ENCODE data around the gene MXD1. TPM values are rescaled to one million over a fixed set of nuclear protein-coding genes. Genes with fewer than 3 reads are reported as not detected.

The MXD1 gene
- total RNA-seq, 2 donors from 2014 or later, result 0.73 to 5.5 TPM

DNA sequence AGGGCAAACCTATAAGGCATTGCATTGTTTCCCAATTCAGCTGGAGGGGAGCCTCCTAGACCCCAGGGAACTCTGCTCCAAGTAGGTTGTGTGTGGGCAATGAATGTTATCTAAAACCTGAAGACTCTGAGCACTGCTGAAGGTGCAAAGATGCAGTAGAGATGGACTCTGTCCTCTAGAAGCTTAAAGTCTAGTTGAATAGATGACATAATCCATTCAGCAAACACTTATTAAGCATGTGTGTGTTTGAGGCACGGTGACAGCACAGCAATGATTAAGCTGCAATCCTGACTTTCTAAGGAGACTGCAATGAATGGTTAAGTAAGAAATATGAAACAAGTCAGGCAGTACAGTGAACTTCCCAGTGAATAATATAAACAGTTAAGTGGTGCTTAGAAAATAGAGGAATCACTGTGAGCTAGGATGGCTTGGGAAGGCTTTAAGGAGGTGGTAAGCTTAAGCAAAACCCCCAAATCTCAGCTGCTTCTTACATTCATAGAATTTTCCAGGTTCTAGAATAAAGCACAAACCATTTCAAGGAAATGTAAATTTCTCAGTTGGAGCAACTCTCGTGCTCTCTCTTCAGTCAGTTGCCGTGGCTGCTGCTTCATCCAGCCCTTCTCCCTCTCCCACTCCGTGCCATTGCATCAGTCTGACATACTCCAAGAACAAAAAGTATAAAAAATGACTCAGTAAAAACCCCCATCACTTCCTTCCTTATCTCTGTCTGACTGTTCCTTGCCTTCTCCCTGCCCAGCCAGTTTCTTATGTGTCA lies 19.1 kb downstream of the MXD1 start:
- H3K36me3 Mint-ChIP-seq (ENCODE audit: low read depth), result peaks cover 25% of the 10 kb centered on the region
- no peak overlapping the region for H3K9ac ChIP-seq (ENCODE audit: extremely low read depth, low read length, poor library complexity, severe bottlenecking)

DNA sequence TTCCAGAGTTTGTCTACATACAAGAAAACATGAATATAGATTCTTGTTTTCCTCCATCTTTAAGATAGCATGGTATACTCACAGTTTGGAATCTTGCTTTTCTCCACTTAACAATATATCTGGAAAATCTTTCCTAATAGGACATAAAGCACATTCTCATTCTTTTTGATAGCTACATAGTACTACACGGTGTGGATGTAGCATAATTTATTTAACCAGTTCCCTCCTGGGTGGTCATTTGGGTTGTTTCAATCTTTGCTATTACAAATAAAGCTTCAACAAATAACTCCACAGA lies 19.7 kb downstream of the MXD1 start:
- H3K4me1 ChIP-seq (ENCODE audit: control insufficient read depth, insufficient read depth, low read length), result no peaks in the 10 kb centered on the region
- DNase-seq, result no peak
- H3K9ac ChIP-seq (ENCODE audit: extremely low read depth, low read length, poor library complexity, severe bottlenecking), result no peak overlapping the region
- no peak overlapping the region for H3K4me3 ChIP-seq (ENCODE audit: low read length)
- H3K9me3 ChIP-seq (ENCODE audit: control insufficient read depth, low read length), result no peaks in the 10 kb centered on the region
- H3K27me3 Mint-ChIP-seq (ENCODE audit: insufficient read depth), result no peaks in the 10 kb centered on the region
- peaks cover 27% of the 10 kb centered on the region for H3K36me3 Mint-ChIP-seq (ENCODE audit: low read depth)
- TF ChIP-seq, protein P1, sequence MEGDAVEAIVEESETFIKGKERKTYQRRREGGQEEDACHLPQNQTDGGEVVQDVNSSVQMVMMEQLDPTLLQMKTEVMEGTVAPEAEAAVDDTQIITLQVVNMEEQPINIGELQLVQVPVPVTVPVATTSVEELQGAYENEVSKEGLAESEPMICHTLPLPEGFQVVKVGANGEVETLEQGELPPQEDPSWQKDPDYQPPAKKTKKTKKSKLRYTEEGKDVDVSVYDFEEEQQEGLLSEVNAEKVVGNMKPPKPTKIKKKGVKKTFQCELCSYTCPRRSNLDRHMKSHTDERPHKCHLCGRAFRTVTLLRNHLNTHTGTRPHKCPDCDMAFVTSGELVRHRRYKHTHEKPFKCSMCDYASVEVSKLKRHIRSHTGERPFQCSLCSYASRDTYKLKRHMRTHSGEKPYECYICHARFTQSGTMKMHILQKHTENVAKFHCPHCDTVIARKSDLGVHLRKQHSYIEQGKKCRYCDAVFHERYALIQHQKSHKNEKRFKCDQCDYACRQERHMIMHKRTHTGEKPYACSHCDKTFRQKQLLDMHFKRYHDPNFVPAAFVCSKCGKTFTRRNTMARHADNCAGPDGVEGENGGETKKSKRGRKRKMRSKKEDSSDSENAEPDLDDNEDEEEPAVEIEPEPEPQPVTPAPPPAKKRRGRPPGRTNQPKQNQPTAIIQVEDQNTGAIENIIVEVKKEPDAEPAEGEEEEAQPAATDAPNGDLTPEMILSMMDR (conservative IDR thresholded peaks at IDR 0.05), result no peak
- H3K9me3 Mint-ChIP-seq, result no peaks in the 10 kb centered on the region
- H3K4me3 Mint-ChIP-seq, result no peak overlapping the region
- no peak overlapping the region for H3K27ac ChIP-seq (ENCODE audit: low read depth, low read length)
- H3K27ac Mint-ChIP-seq, result no peak overlapping the region
- 100% methylated on average over 1 of the region's 1 CpG; no CpG with 5 or more reads in 1 of the 2 experiments for WGBS, 2 experiments (ENCODE audit: insufficient coverage in 1 of 2, insufficient read length in 1 of 2)
- peaks cover 5% of the 10 kb centered on the region for H3K36me3 ChIP-seq (ENCODE audit: control insufficient read depth, insufficient read depth, low read length)
- peaks cover 25% of the 10 kb centered on the region for H3K4me1 Mint-ChIP-seq
- H3K27me3 ChIP-seq (ENCODE audit: control insufficient read depth, insufficient read depth, low read length, poor library complexity, severe bottlenecking), result no peaks in the 10 kb centered on the region

More for the DNA sequence above, 19.1 kb downstream of the MXD1 start:
- Mint-ChIP-seq H3K4me1 (peaks cover 24% of the 10 kb centered on the region), H3K27ac (no peak overlapping the region), H3K4me3 (no peak overlapping the region), H3K9me3 (no peaks in the 10 kb centered on the region), H3K27me3 (ENCODE audit: insufficient read depth) (no peaks in the 10 kb centered on the region)
- 80 to 85% methylated on average over 4 of the region's 4 CpGs for WGBS, 2 experiments (ENCODE audit: insufficient coverage in 1 of 2, insufficient read length in 1 of 2)
- H3K27me3 ChIP-seq (ENCODE audit: control insufficient read depth, insufficient read depth, low read length, poor library complexity, severe bottlenecking), result no peaks in the 10 kb centered on the region
- TF ChIP-seq, protein P1 (conservative IDR thresholded peaks at IDR 0.05), result no peak
- no peak overlapping the region for H3K27ac ChIP-seq (ENCODE audit: low read depth, low read length)
- no peak overlapping the region for H3K4me3 ChIP-seq (ENCODE audit: low read length)
- peaks cover 5% of the 10 kb centered on the region for H3K36me3 ChIP-seq (ENCODE audit: control insufficient read depth, insufficient read depth, low read length)
- DNase-seq, result no peak
- H3K9me3 ChIP-seq (ENCODE audit: control insufficient read depth, low read length), result no peaks in the 10 kb centered on the region
- H3K4me1 ChIP-seq (ENCODE audit: control insufficient read depth, insufficient read depth, low read length), result no peaks in the 10 kb centered on the region

DNA sequence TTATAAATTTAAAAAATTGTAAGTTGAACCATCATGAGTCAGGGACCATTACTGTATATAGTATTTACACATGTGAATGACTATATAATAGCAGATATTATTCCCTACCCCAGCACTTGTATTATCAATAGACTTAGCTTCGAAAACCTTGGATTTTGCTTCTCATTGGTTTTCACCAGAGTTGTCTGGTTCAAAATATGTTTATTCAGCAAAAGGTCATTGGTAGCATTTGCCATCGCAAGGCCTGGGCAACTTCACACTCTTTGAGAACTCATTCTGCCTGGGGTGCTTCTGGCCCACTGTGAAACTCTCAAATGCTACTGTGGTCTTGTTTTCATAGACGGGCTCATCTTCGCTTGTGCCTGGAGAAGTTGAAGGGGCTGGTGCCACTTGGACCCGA lies 20.1 kb downstream of the MXD1 start:
- Histone ChIP-seq H3K36me3 (ENCODE audit: control insufficient read depth, insufficient read depth, low read length) (peaks cover 5% of the 10 kb centered on the region), H3K4me3 (ENCODE audit: low read length) (no peak overlapping the region), H3K4me1 (ENCODE audit: control insufficient read depth, insufficient read depth, low read length) (no peaks in the 10 kb centered on the region), H3K9ac (ENCODE audit: extremely low read depth, low read length, poor library complexity, severe bottlenecking) (no peak overlapping the region), H3K27ac (ENCODE audit: low read depth, low read length) (no peak overlapping the region), H3K27me3 (ENCODE audit: control insufficient read depth, insufficient read depth, low read length, poor library complexity, severe bottlenecking) (no peaks in the 10 kb centered on the region), H3K9me3 (ENCODE audit: control insufficient read depth, low read length) (no peaks in the 10 kb centered on the region)
- WGBS, 2 experiments (ENCODE audit: insufficient coverage in 1 of 2, insufficient read length in 1 of 2), result 95 to 96% methylated on average over 3 to 5 of the region's 5 CpGs
- TF ChIP-seq, protein P1 (conservative IDR thresholded peaks at IDR 0.05), result no peak
- no peaks in the 10 kb centered on the region for H3K9me3 Mint-ChIP-seq
- H3K4me3 Mint-ChIP-seq, result no peak overlapping the region
- peaks cover 29% of the 10 kb centered on the region for H3K36me3 Mint-ChIP-seq (ENCODE audit: low read depth)
- no peaks in the 10 kb centered on the region for H3K27me3 Mint-ChIP-seq (ENCODE audit: insufficient read depth)
- H3K27ac Mint-ChIP-seq, result no peak overlapping the region
- no peak for DNase-seq
- H3K4me1 Mint-ChIP-seq, result peaks cover 23% of the 10 kb centered on the region
